ENCODE data around the gene SLC6A17. TPM values are rescaled to one million over a fixed set of nuclear protein-coding genes. Genes with fewer than 3 reads are reported as not detected.
A peak's percentile ranks its signal among the peaks of the same experiment; 100 is the strongest.

Gene SLC6A17
- total RNA-seq, 1 donor, result not detected

DNA sequence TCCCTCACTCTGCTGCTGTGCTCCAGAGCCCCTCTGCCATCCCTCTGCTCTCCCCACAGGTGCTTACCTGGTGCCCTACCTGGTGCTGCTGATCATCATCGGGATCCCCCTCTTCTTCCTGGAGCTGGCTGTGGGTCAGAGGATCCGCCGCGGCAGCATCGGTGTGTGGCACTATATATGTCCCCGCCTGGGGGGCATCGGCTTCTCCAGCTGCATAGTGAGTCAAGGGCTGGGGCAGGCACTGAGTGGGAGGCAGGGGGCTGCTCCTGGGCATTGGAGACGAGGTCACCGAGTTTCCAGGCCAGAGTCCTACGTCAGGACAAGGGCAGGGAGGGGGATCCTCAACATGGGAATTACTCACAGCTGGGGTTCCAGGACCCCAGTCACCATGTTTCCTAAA, 21.7 kb downstream of the SLC6A17 start:
- no peak for DNase-seq (ENCODE audit: low read depth in 2 of 3, low spot score in 2 of 3)

DNA sequence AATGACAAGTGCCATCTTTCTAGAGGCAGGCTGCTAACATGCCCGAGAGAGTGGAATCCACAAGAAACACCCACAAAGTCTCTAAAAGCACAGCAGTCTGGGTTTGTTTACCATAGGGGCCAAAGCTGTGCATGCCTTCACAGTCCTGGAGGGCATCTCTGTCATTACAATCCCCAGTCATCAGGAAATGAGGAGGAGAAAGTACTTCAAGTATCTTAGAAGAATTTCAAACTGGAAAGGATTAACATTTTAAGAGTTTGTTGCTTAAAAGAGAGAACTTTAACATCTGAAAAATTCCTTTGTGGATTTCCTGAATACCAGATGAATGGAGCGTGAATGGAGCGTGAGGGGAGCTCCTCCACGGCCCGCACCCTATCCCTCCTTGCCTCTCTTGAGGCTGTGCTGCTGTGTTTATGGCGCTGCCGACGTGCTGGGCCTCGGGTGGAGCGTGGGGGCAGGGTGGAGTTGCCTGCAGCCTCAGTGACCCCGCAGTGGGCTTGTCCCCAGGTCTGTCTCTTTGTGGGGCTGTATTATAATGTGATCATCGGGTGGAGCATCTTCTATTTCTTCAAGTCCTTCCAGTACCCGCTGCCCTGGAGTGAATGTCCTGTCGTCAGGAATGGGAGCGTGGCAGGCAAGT, 23.3 kb downstream of the SLC6A17 start:
- no peak for DNase-seq (ENCODE audit: low read depth in 2 of 3, low spot score in 2 of 3)

- DNase-seq (ENCODE audit: low read depth in 2 of 3, low spot score in 2 of 3), result no peak
These were observed 24.7 kb downstream of the SLC6A17 start for GRCh38 chr1:110174961-110175360.

GRCh38 chr1:110176299-110176956, 26.1 kb downstream of the SLC6A17 start:
- peak in 2 of 3 donors; percentile 55 to 83 for DNase-seq (ENCODE audit: low read depth in 2 of 3, low spot score in 2 of 3)

DNA sequence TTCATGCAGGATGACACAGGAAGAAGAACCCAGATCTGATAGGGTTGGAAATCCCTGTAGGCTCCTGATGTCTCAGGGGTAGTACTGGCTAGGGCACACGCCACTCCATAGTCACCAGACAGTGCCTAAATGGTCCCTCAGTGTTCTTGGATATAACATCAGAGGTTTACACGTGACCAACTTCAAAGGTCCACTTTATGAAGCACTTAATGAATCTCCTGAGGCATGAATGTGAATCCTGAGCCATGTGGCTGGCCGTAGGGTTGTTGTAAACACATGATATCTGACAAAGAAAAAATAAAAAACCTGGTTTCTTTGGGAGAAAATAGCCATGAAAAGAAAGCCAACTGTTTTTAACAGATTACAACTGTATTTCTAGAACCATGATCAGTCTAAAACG, 27.5 kb downstream of the SLC6A17 start:
- DNase-seq (ENCODE audit: low read depth in 2 of 3, low spot score in 2 of 3), result no peak

- no peak for DNase-seq (ENCODE audit: low read depth in 2 of 3, low spot score in 2 of 3)
These were observed 33.4 kb downstream of the SLC6A17 start for GRCh38 chr1:110183642-110184167.

DNA sequence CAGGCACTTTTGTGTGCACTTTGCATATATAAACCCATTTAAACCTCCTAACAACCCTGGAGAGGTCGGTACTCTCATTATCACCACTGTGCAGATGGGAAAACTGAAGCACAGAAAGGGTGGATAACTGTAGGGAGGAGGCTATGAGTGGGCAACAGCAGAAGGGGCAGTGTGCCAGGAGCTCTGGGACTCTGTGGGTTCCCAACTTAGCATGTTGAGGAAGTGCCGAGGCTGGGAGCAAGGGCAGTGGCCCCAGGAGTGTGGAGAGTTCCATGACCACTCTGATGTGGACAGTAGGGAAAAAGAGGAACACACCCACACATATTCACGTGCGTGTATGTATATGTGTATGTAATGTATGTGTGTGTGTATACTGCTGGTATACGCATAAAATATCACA, 34.2 kb downstream of the SLC6A17 start:
- no peak for DNase-seq (ENCODE audit: low read depth in 2 of 3, low spot score in 2 of 3)

GRCh38 chr1:110185181-110185580, 34.9 kb downstream of the SLC6A17 start:
- DNase-seq (ENCODE audit: low read depth in 2 of 3, low spot score in 2 of 3), result no peak

- no peak for DNase-seq (ENCODE audit: low read depth in 2 of 3, low spot score in 2 of 3)
These were observed 36.3 kb downstream of the SLC6A17 start for GRCh38 chr1:110186558-110186957.

DNA sequence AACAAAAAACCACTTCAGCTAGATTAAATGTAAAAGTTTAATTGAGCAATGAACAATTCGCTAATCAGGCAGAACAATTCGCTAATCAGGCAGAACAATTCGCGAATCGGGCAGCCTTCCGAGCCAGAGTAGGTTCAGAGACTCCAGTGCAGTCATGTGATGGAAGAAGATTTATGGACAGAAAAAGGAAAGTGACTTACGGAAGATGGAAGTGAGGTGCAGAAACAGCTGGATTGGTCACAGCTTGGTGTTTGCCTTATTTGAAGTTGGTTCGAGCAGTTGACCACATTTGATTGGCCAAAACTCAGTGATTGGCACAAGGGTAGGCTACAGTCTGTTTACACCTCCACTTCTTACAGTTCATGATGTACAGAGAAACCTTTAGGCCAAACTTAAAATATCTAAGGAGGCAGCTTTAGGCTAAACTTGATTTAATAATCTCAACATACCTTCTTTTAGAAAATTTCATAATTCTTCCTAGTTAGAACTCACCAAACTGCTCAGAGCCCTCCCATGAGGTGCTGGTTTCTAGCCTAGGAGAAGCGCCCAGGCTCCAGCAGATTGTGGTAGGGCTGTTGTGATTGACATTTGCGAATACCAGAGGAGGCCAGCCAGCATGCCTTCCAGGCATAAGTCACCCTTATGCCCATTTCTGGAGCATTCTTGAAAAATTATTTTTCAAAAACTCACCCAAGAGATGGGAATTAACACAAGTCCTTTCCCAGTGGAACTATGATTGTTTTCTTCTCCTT, 37.0 kb downstream of the SLC6A17 start:
- DNase-seq (ENCODE audit: low read depth in 2 of 3, low spot score in 2 of 3), result no peak

DNA sequence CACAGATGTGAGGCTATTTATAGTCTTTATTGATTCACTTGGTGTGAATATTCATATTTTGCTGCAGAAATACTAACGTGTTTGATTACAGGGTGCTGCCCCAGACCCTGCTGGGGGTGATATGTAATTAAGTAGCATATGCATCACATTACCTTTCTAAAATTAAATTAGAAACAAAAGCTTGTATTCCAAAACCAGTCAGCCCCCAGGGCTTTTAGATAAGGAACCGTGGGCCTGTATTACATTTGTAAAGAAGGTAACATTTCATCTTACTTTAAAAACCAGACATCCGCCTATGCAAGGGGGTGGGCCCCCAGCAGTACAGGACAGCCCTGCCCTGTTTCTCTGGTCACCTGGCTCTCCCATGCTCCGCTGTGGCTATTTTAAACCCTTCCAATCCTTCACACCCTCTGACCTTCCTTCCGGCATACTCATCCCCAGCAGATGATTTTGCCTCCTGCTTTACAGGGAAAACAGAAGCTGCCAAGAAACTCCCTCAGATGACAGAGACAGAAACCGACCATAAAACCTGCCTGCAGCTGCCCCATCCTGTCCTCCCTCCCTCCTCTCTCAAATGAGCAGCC, 37.8 kb downstream of the SLC6A17 start:
- no peak for DNase-seq (ENCODE audit: low read depth in 2 of 3, low spot score in 2 of 3)

- DNase-seq (ENCODE audit: low read depth in 2 of 3, low spot score in 2 of 3), result no peak
These were observed 38.9 kb downstream of the SLC6A17 start for GRCh38 chr1:110189181-110189580.

- DNase-seq (ENCODE audit: low read depth in 2 of 3, low spot score in 2 of 3), result no peak
These were observed 40.1 kb downstream of the SLC6A17 start for GRCh38 chr1:110190282-110190929.

- no peak for DNase-seq (ENCODE audit: low read depth in 2 of 3, low spot score in 2 of 3)
These were observed 42.2 kb downstream of the SLC6A17 start for GRCh38 chr1:110192541-110192940.

- no peak for DNase-seq (ENCODE audit: low read depth in 2 of 3, low spot score in 2 of 3)
These were observed 44.9 kb downstream of the SLC6A17 start for GRCh38 chr1:110195196-110195595.

- peak in 2 of 3 donors; percentile 41 to 65 for DNase-seq (ENCODE audit: low read depth in 2 of 3, low spot score in 2 of 3)
These were observed 46.8 kb downstream of the SLC6A17 start for GRCh38 chr1:110196917-110197765.

DNA sequence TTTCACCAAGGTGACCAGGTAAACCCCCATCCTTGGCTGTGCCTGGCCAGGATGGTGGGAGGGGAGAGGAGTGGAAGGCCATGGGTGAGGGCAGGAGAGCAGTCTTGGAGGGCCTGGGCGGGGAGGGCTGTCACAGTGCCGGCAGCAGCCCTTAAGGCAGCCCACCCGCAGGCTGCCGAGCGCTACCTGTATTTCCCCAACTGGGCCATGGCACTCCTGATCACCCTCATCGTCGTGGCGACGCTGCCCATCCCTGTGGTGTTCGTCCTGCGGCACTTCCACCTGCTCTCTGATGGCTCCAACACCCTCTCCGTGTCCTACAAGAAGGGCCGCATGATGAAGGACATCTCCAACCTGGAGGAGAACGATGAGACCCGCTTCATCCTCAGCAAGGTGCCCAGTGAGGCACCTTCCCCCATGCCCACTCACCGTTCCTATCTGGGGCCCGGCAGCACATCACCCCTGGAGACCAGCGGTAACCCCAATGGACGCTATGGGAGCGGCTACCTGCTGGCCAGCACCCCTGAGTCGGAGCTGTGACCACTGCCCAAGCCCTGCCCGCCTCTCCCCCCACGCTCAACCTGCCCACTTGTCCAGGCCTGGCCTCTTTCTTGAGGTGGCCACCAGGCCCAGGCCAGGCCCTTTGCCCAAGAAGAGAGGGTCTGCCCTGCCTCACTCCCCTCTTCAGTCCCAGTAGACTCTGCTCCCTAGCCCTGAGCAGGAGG, 47.8 kb downstream of the SLC6A17 start:
- no peak for DNase-seq (ENCODE audit: low read depth in 2 of 3, low spot score in 2 of 3)

GRCh38 chr1:110198746-110199145, 48.5 kb downstream of the SLC6A17 start:
- DNase-seq (ENCODE audit: low read depth in 2 of 3, low spot score in 2 of 3), result no peak

GRCh38 chr1:110200190-110200589, 49.9 kb downstream of the SLC6A17 start:
- DNase-seq (ENCODE audit: low read depth in 2 of 3, low spot score in 2 of 3), result no peak

Measured in hematopoietic multipotent progenitor cell (in vitro differentiated cells).